ENCODE measurements around the gene GALNT18.

DNA sequence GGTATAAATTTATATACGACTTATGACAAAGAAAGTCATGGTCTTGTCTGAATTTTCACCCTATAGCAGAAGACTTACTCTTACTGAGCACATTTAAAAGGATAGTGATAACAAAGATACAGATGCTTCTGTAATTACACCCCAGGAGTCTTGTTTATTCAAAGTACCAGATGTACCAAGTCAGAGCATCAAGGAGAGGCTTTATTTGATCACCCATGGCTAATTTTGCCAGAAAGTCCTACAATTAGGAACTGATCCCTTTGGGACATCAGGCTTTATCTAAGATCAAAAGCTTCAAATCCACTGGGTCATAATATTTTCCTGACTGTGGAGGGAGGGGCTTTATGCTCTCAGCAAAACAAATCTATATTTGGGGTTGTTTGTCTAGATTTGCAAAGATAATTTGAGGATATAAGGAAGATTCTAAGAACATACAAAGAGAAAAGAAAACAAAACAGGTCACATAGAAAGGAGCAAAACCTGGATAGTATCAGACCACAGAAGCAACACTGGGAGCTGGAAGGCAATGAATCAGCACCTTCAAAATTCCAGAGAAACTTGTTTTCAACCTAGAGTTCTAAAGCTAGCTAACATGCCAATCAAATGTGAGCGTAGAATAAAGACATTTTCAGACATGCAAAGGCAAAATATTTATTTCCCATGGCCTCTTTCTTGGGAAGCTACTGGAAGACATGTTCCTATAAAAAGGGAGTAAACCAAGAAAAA is 143.9 kb downstream of the GALNT18 start:
- TF ChIP-seq, protein P1, sequence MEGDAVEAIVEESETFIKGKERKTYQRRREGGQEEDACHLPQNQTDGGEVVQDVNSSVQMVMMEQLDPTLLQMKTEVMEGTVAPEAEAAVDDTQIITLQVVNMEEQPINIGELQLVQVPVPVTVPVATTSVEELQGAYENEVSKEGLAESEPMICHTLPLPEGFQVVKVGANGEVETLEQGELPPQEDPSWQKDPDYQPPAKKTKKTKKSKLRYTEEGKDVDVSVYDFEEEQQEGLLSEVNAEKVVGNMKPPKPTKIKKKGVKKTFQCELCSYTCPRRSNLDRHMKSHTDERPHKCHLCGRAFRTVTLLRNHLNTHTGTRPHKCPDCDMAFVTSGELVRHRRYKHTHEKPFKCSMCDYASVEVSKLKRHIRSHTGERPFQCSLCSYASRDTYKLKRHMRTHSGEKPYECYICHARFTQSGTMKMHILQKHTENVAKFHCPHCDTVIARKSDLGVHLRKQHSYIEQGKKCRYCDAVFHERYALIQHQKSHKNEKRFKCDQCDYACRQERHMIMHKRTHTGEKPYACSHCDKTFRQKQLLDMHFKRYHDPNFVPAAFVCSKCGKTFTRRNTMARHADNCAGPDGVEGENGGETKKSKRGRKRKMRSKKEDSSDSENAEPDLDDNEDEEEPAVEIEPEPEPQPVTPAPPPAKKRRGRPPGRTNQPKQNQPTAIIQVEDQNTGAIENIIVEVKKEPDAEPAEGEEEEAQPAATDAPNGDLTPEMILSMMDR (IDR thresholded peaks at IDR 0.05), result no peak
- no peak for TF ChIP-seq POLR2AphosphoS5 (IDR thresholded peaks at IDR 0.05)

All from breast epithelium (tissue), 3 donors.